NCI-H146 treated with DMSO at 0.1 percent for 48 hours (cell line): ENCODE data around the gene PCDHGA12.
"Not testable (repeated sequence)": the region's sequence is repeated elsewhere in the genome, so short reads cannot be mapped to it uniquely, and the experiment has no call there.

Experiments used
- DNase-seq: peaks from one replicate; lab custom pipeline; 2025; ENCODE audit not compliant: unreplicated experiment; lab: John Stamatoyannopoulos, UW

PCDHGA12 gene

DNA sequence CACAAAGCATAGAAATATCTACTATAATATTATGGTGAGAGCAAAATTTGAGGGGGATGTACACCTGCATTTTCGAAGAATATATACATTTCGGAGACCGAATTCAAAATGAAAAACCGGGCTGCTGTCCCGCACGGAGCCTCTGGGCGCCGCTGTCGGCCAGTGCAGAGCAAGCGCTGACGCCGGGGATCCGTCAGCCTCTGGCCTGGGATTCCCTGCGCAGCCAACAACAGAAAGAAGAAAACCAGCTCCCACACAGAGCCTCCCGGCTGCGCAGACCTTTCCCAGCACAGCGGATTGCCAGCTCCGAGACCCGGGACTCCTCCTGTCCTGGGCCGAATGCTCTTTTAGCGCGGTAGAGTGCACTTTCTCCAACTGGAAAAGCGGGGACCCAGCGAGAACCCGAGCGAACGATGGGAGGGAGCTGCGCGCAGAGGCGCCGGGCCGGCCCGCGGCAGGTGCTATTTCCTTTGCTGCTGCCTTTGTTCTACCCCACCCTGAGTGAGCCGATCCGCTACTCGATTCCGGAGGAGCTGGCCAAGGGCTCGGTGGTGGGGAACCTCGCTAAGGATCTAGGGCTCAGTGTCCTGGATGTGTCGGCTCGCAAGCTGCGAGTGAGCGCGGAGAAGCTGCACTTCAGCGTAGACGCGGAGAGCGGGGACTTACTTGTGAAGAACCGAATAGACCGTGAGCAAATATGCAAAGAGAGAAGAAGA, 22.4 kb upstream of the PCDHGA12 start, which contains the start of gene PCDHGB6:
Gene PCDHGB6 (plus strand): TSS at position 232 of the 716 bp plus-strand sequence. CDS start 182 bp downstream, at position 414.
- not testable (repeated sequence) for DNase-seq

DNA sequence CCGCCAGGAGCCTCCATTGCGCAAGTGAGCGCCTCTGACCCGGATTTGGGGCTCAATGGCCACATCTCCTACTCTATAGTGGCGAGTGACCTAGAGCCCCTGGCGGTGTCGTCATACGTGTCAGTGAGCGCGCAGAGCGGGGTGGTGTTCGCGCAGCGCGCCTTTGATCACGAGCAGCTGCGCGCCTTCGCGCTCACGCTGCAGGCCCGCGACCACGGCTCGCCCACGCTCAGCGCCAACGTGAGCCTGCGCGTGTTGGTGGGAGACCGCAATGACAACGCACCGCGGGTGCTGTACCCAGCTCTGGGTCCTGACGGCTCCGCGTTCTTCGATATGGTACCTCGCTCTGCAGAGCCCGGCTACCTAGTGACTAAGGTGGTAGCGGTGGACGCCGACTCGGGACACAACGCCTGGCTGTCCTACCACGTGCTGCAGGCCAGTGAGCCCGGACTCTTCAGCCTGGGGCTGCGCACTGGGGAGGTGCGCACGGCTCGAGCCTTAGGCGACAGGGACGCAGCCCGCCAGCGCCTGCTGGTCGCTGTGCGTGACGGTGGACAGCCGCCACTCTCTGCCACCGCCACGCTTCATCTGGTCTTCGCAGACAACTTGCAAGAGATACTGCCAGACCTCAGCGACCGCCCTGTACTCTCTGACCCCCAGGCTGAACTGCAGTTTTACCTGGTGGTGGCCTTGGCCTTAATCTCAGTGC, 20.6 kb upstream of the PCDHGA12 start:
- no peak for DNase-seq

DNA sequence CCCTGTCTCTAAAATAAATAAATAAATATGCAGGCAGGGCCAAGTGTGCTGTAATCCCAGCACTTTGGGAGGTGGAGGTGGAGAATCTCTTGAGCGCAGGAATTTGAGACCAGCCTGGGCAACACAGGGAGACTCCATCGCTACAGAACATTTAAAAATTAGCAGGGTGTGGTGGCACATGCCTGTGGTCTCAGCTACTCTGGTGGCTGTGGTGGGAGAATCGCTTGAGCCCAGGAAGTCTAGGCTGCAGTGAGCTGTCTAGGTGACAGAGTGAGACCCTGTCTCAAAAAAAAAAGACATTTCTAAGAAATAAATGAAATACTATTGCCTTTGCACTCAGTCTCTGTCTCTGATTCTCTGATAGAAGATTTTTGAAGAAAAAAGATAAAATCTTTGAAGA, 18.7 kb upstream of the PCDHGA12 start:
- no peak for DNase-seq

DNA sequence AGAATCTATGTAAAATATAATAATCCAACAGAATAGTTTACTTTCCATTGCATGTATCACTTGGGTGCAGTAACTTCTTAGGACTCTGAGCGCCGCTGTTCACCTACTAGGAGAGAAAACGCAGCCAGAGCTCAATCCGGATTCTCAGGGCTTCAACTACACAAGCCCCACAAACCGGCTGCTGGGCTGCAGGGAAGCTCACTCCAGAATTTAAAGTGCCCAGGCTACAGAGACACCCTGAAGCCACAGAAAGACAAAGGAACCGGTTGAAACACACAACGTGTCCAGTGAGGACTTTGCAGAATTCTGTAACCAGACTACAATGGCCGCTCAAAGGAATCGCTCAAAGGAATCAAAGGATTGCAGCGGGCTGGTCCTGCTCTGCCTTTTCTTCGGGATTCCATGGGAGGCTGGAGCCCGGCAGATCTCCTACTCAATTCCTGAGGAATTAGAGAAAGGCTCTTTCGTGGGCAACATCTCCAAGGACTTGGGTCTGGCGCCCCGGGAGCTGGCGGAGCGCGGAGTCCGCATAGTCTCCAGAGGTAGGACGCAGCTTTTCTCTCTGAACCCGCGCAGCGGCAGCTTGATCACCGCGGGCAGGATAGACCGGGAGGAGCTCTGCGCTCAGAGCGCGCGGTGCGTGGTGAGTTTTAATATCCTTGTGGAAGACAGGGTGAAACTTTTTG, 17.3 kb upstream of the PCDHGA12 start, which contains the start of gene PCDHGA10:
Gene PCDHGA10 (plus strand): TSS at position 134 of the 686 bp plus-strand sequence. CDS start 189 bp downstream, at position 323.
- DNase-seq, result no peak

DNA sequence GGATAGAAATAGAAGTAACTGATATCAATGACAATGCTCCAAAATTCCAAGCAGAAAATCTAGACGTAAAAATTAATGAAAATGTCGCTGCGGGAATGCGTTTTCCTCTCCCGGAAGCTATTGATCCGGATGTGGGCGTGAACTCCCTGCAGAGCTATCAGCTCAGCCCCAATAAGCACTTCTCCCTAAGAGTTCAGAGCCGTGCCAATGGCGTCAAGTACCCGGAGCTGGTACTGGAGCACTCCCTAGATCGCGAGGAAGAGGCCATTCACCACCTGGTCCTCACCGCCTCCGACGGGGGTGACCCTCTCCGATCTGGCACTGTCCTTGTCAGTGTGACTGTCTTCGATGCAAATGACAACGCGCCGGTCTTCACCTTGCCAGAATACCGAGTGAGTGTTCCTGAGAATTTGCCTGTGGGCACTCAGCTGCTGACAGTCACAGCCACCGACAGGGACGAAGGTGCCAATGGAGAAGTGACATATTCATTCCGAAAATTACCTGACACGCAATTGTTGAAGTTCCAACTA, 16.7 kb upstream of the PCDHGA12 start:
- DNase-seq, result no peak

DNA sequence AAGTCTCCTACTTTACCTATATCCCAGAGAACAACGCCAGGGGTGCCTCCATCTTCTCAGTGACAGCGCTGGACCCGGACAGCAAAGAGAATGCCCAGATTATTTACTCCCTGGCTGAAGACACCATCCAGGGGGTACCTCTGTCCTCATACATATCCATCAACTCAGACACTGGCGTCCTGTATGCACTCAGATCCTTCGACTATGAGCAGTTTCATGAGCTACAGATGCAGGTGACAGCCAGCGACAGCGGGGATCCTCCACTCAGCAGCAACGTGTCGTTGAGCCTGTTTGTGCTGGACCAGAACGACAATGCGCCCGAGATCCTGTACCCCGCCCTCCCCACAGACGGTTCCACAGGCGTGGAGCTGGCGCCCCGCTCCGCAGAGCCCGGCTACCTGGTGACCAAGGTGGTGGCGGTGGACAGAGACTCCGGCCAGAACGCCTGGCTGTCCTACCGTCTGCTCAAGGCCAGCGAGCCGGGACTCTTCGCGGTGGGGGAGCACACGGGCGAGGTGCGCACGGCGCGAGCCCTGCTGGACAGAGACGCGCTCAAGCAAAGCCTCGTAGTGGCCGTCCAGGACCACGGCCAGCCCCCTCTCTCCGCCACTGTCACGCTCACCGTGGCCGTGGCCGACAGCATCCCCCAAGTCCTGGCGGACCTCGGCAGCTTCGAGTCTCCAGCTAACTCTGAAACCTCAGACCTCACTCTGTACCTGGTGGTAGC, 15.6 kb upstream of the PCDHGA12 start:
- DNase-seq, result not testable (repeated sequence)

DNA sequence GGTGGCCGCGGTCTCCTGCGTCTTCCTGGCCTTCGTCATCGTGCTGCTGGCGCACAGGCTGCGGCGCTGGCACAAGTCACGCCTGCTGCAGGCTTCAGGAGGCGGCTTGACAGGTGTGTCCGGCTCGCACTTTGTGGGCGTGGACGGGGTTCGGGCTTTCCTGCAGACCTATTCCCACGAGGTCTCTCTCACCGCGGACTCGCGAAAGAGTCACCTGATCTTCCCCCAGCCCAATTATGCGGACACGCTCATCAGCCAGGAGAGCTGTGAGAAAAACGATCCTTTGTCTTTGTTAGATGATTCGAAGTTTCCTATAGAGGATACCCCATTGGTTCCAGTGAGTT, 15.1 kb upstream of the PCDHGA12 start:
- DNase-seq, result not testable (repeated sequence)

DNA sequence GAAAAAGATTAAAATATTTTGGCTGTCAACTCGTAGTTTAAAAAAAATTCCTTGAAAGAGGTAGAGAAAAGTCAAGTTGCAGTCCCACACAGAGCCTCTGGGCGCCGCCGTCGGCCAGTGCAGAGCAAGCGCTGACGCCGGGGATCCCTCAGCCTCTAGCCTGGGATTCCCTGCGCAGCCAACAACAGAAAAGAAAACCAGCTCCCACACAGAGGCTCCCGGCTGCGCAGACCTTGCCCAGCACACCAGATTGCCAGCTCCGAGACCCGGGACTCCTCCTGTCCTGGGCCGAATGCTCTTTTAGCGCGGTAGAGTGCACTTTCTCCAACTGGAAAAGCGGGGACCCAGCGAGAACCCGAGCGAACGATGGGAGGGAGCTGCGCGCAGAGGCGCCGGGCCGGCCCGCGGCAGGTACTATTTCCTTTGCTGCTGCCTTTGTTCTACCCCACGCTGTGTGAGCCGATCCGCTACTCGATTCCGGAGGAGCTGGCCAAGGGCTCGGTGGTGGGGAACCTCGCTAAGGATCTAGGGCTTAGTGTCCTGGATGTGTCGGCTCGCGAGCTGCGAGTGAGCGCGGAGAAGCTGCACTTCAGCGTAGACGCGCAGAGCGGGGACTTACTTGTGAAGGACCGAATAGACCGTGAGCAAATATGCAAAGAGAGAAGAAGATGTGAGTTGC, 12.7 kb upstream of the PCDHGA12 start, which contains the start of gene PCDHGB7:
Gene PCDHGB7 (plus strand): TSS at position 184 of the 679 bp plus-strand sequence. CDS start 183 bp downstream, at position 367.
- DNase-seq, result not testable (repeated sequence)

DNA sequence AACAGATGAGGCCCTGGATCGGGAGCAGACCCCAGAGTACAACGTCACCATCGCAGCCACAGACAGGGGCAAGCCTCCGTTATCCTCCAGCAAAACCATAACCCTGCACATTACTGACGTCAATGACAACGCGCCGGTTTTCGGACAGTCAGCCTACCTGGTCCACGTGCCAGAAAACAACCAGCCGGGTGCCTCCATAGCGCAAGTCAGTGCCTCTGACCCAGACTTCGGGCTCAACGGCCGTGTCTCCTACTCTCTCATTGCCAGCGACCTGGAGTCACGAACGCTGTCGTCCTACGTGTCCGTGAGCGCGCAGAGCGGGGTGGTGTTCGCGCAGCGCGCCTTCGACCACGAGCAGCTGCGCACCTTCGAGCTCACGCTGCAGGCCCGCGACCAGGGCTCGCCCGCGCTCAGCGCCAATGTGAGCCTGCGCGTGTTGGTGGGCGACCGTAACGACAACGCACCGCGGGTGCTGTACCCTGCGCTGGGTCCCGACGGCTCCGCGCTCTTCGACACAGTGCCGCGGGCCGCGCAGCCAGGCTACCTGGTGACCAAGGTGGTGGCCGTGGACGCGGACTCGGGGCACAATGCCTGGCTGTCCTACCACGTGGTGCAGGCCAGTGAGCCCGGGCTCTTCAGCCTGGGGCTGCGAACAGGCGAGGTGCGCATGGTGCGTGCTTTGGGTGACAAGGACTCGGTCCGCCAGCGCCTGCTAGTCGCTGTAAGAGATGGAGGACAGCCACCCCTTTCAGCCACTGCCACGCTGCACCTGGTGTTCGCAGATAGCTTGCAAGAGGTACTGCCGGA, 11.0 kb upstream of the PCDHGA12 start:
- no peak for DNase-seq

DNA sequence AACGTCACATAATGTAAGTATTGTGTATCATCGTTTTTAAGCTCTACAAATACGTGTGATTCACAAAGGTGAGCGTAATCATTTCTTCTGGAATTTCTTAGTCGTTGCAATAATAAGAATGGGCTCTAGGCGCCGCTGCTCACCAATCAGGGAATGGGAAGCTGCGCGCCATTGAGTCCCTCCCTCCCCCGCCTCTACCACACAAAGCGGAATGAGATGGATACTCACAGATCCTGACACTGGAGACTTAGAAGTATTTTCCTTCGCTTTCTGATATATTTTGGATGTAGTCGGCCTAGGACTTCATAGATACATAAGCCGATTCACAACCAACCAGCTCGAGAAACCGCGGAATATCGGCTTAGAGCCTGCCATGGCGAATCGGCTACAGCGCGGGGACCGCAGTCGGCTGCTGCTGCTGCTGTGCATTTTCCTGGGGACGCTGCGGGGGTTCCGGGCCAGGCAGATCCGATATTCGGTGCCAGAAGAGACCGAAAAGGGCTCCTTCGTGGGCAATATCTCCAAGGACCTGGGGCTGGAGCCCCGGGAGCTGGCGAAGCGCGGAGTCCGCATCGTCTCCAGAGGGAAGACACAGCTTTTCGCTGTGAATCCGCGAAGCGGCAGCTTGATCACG, 9.3 kb upstream of the PCDHGA12 start, which contains the start of gene PCDHGA11:
Gene PCDHGA11 (plus strand): TSS at position 197 of the 634 bp plus-strand sequence. CDS start 177 bp downstream, at position 374.
- no peak for DNase-seq

DNA sequence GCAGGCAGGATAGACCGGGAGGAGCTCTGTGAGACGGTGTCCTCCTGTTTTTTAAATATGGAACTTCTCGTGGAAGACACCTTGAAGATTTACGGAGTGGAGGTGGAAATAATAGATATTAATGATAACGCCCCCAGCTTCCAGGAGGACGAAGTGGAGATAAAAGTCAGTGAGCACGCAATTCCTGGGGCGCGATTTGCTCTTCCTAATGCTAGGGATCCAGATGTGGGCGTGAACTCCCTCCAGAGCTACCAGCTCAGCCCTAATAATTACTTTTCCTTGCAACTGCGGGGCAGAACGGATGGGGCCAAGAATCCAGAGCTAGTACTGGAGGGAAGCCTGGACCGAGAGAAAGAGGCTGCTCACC, 8.8 kb upstream of the PCDHGA12 start:
- DNase-seq, result no peak

DNA sequence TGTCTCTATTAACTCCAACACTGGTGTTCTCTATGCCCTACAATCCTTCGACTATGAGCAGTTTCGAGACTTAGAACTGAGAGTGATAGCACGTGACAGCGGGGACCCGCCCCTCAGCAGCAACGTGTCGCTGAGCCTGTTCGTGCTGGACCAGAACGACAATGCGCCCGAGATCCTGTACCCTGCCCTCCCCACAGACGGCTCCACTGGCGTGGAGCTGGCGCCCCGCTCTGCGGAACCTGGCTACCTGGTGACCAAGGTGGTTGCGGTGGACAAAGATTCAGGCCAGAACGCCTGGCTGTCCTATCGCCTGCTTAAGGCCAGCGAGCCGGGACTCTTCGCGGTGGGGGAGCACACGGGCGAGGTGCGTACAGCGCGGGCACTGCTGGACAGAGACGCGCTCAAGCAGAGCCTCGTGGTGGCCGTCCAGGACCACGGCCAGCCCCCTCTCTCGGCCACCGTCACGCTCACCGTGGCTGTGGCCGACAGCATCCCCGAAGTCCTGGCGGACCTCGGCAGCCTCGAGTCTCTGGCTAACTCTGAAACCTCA, 7.5 kb upstream of the PCDHGA12 start:
- DNase-seq, result no peak

DNA sequence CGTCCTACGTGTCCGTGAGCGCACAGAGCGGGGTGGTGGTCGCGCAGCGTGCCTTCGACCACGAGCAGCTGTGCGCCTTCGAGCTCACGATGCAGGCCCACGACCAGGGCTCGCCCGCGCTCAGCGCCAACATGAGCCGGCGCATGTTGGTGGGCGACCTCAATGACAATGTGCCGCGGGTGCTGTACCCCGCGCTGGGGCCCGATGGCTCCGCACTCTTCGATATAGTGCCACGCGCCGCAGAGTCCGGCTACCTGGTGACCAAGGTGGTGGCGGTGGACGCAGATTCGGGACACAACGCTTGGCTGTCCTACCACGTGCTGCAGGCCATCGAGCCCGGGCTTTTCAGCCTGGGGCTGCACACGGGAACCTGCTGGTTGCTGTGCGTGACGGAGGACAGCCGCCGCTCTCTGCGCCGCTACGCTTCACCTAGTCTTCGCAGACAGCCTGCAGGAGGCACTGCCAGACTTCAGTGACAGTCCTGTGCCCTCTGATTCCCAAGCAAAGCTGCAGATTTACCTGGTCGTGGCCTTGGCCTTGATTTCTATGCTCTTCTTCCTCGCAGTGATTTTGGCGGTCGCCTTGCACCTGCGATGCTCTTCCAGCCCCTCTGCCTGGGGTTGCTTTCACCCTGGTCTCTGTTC, 2.4 kb upstream of the PCDHGA12 start:
- no peak for DNase-seq

DNA sequence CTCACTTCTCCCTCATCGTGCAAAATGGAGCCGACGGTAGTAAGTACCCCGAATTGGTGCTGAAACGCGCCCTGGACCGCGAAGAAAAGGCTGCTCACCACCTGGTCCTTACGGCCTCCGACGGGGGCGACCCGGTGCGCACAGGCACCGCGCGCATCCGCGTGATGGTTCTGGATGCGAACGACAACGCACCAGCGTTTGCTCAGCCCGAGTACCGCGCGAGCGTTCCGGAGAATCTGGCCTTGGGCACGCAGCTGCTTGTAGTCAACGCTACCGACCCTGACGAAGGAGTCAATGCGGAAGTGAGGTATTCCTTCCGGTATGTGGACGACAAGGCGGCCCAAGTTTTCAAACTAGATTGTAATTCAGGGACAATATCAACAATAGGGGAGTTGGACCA, 979 bp downstream of the PCDHGA12 start:
- DNase-seq, result no peak

DNA sequence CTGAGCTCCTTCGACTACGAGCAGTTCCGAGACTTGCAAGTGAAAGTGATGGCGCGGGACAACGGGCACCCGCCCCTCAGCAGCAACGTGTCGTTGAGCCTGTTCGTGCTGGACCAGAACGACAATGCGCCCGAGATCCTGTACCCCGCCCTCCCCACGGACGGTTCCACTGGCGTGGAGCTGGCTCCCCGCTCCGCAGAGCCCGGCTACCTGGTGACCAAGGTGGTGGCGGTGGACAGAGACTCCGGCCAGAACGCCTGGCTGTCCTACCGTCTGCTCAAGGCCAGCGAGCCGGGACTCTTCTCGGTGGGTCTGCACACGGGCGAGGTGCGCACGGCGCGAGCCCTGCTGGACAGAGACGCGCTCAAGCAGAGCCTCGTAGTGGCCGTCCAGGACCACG, 2.0 kb downstream of the PCDHGA12 start:
- DNase-seq, result not testable (repeated sequence)

DNA sequence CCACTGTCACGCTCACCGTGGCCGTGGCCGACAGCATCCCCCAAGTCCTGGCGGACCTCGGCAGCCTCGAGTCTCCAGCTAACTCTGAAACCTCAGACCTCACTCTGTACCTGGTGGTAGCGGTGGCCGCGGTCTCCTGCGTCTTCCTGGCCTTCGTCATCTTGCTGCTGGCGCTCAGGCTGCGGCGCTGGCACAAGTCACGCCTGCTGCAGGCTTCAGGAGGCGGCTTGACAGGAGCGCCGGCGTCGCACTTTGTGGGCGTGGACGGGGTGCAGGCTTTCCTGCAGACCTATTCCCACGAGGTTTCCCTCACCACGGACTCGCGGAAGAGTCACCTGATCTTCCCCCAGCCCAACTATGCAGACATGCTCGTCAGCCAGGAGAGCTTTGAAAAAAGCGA, 2.4 kb downstream of the PCDHGA12 start:
- DNase-seq, result not testable (repeated sequence)

DNA sequence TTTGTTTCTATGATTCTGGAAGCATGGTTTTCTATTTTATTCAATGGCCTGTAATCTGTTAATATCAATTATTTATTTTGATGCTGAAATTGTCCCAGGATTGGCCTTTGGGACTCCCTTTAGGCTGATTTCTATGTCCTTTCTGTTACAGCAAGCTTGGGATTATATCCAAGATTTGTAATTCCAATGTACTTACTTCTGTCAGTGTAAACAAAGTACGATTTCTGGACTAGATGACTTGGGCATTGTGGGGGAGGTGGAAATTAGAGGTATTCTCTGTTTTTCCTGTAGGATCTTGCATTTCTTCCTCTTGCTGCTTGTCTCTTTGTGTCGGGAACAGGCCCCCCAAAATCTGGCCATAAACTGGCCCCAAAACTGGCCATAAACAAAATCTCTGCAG, 3.7 kb downstream of the PCDHGA12 start:
- DNase-seq, result no peak

DNA sequence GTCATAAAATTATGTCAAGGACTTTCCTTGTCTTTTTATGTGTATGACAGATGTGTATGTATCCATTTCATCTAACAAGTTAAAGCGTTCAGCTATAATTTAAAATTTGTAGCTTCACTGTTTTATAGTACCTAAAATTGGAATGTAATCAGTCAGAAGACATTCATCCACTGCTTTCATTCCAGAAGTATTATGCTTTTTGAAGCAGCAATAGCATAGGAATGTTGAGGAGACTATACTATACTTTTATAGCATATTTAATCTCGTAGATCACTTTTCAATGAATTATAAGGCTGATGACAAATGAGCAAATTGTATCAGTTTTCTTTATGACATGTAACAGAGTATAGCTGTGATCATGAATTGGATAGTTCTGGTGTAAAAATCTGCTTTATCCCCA, 6.9 kb downstream of the PCDHGA12 start:
- no peak for DNase-seq
